ENCODE results near the gene PRRT1B.

The PRRT1B gene

DNA sequence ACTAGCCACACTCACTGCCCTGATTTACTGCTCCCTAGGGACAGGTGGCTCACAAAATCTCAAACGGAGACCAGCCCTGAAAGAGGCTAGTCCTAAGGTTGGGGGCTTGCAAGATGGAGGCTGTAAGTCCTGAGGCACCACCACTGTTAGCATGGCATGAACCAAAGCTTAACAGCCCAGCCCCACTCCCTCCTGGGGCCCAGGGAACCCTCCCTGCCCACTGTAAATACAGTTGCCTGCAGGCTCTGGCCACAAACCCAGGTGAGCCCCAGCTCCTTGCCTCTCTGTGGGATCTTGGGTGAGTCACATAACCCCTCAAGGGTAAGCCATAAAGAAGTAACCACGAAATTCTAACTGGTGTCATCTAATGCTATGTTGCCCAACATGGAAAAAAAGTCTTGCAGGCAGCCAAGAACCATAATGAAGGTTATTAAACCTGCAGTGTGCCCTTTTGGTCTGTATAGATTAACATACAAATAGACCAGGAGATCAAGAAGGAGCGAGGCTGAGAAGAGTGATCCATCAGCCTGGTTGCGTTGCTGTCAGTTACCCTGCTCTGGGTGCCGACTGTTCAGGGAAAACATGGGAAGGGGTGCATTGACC, 44.3 kb upstream of the PRRT1B start:
- no peak for ATAC-seq
- TF ChIP-seq, protein P1, sequence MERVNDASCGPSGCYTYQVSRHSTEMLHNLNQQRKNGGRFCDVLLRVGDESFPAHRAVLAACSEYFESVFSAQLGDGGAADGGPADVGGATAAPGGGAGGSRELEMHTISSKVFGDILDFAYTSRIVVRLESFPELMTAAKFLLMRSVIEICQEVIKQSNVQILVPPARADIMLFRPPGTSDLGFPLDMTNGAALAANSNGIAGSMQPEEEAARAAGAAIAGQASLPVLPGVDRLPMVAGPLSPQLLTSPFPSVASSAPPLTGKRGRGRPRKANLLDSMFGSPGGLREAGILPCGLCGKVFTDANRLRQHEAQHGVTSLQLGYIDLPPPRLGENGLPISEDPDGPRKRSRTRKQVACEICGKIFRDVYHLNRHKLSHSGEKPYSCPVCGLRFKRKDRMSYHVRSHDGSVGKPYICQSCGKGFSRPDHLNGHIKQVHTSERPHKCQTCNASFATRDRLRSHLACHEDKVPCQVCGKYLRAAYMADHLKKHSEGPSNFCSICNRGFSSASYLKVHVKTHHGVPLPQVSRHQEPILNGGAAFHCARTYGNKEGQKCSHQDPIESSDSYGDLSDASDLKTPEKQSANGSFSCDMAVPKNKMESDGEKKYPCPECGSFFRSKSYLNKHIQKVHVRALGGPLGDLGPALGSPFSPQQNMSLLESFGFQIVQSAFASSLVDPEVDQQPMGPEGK (CRISPR knock-in tag; IDR thresholded peaks at IDR 0.05; ENCODE audit: borderline replicate concordance) = 0 out of 2 replicates have a peak, but pooled peaks have one; percentile 14
- TF ChIP-seq ZFP3 (CRISPR knock-in tag; IDR thresholded peaks at IDR 0.05) = no peak

DNA sequence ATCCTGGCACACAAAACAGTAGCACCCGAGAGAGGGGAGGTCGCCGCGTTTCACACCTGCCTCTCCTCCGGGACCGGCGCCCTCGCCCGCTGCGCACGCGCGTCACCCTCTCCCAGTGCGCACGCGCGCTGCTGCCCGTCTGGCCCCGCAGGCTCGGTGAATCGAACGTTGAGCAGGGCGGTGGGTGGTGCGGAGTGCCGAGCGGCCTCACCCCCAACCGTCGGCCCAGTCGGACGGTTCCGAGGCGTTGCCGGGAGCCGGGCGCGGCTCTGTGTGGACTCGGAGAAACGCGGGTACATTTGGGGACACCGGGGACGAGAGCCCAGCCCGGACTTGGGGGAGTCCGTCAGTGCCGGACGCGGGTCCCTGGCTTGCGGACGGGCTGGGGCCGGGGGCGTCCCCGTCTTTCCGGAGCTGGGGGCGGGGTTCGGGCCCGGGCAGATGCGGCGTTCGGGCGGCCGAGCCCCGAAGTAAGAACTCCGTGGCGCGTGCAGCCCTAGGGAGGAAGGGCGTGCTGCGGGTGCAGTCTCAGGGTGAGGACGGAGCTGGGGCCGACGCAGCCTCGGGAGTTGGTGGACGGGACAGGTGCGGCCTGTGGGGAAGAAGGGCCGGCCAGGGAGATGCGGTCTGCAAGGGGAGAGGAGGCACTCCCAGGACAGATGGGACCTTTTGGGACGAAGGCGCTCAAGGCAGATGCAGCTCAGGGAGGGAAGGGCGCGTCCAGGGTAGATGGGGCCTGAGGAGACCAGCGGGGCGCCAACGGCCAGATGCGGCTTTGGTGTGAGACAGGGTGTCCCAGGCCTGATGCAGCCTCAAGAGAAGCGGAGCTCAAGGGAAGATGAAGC, 42.3 kb upstream of the PRRT1B start, which contains the start of gene POMT1:
POMT1 (plus strand) TSS at position 138 of the 845 bp plus-strand sequence. CDS start 1,301 bp downstream, outside the sequence.
- ATAC-seq = peak; percentile 83

DNA sequence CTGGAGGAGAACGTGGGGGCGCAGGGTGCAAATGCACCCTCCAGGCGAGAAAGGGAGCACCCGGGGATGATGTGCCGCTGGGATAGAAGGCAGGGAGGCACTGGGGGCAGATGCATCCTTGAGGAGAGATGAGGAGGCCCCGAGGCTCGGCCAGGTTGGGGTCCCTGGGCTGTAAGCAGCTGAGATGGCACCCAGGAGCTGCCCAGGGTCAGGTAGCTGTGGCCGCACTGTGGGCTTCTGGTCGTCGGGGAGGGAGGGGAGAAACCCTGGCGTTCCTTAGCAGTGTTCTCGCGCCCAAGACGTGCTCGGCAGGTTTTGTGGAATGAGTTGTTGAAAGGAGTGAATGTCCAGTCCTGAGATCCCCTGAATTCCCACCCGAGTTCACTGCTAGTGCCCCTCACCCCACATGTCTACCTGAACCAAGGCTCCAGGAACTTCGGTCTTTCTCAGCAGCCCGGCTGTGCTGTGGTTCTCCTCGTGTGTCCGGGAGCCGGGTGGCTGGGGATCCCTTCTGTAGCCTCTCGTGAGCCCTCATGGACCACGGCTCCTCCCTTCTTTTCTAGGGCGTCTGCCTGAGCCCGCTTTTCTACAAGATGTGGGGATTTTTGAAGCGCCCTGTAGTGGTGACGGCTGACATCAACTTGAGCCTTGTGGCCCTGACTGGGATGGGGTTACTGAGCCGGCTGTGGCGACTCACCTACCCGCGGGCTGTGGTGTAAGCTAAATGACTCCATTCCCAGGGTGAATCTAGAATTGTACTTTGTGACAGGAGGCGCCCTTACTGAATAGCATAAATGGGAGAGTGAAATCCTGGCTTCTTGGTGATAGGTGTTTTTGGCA, 41.5 kb upstream of the PRRT1B start:
- no peak for TF ChIP-seq RARB (CRISPR knock-in tag; IDR thresholded peaks at IDR 0.05)
- TF ChIP-seq ISL1 (CRISPR knock-in tag; IDR thresholded peaks at IDR 0.05) = no peak
- TF ChIP-seq PPARA (CRISPR knock-in tag; IDR thresholded peaks at IDR 0.05; ENCODE audit: borderline replicate concordance) = no peak
- TF ChIP-seq TOX (CRISPR knock-in tag; IDR thresholded peaks at IDR 0.05; ENCODE audit: borderline replicate concordance) = no peak
- TF ChIP-seq ZNF70 (CRISPR knock-in tag; IDR thresholded peaks at IDR 0.05) = no peak
- TF ChIP-seq, protein P2, sequence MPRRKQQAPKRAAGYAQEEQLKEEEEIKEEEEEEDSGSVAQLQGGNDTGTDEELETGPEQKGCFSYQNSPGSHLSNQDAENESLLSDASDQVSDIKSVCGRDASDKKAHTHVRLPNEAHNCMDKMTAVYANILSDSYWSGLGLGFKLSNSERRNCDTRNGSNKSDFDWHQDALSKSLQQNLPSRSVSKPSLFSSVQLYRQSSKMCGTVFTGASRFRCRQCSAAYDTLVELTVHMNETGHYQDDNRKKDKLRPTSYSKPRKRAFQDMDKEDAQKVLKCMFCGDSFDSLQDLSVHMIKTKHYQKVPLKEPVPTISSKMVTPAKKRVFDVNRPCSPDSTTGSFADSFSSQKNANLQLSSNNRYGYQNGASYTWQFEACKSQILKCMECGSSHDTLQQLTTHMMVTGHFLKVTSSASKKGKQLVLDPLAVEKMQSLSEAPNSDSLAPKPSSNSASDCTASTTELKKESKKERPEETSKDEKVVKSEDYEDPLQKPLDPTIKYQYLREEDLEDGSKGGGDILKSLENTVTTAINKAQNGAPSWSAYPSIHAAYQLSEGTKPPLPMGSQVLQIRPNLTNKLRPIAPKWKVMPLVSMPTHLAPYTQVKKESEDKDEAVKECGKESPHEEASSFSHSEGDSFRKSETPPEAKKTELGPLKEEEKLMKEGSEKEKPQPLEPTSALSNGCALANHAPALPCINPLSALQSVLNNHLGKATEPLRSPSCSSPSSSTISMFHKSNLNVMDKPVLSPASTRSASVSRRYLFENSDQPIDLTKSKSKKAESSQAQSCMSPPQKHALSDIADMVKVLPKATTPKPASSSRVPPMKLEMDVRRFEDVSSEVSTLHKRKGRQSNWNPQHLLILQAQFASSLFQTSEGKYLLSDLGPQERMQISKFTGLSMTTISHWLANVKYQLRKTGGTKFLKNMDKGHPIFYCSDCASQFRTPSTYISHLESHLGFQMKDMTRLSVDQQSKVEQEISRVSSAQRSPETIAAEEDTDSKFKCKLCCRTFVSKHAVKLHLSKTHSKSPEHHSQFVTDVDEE (CRISPR knock-in tag; IDR thresholded peaks at IDR 0.05) = no peak
- no peak for TF ChIP-seq BACH2 (CRISPR knock-in tag; IDR thresholded peaks at IDR 0.05; ENCODE audit: borderline replicate concordance)
- no peak for TF ChIP-seq SNAI2 (CRISPR knock-in tag; IDR thresholded peaks at IDR 0.05)
- TF ChIP-seq TCF4 (CRISPR knock-in tag; IDR thresholded peaks at IDR 0.05; ENCODE audit: borderline replicate concordance) = no peak
- TF ChIP-seq, protein P3, sequence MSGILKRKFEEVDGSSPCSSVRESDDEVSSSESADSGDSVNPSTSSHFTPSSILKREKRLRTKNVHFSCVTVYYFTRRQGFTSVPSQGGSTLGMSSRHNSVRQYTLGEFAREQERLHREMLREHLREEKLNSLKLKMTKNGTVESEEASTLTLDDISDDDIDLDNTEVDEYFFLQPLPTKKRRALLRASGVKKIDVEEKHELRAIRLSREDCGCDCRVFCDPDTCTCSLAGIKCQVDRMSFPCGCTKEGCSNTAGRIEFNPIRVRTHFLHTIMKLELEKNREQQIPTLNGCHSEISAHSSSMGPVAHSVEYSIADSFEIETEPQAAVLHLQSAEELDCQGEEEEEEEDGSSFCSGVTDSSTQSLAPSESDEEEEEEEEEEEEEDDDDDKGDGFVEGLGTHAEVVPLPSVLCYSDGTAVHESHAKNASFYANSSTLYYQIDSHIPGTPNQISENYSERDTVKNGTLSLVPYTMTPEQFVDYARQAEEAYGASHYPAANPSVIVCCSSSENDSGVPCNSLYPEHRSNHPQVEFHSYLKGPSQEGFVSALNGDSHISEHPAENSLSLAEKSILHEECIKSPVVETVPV (CRISPR knock-in tag; IDR thresholded peaks at IDR 0.05) = no peak
- TF ChIP-seq ZC3H10 (CRISPR knock-in tag; IDR thresholded peaks at IDR 0.05) = no peak
- no peak for TF ChIP-seq ESRRG (CRISPR knock-in tag; IDR thresholded peaks at IDR 0.05)
- TF ChIP-seq, protein P1 (CRISPR knock-in tag; IDR thresholded peaks at IDR 0.05; ENCODE audit: borderline replicate concordance) = no peak
- ATAC-seq = peak; percentile 35

More for the DNA sequence above, 42.3 kb upstream of the PRRT1B start, which contains the start of gene POMT1:
- TF ChIP-seq, protein P1 (CRISPR knock-in tag; IDR thresholded peaks at IDR 0.05; ENCODE audit: borderline replicate concordance) = peak; percentile 19; the same call in 1 of the 2 replicates
- TF ChIP-seq GLIS3 (CRISPR knock-in tag; IDR thresholded peaks at IDR 0.05) (0 out of 2 replicates have a peak, but pooled peaks have one; percentile 44), ZC3H10 (CRISPR knock-in tag; IDR thresholded peaks at IDR 0.05) (no peak)
